A673 (cell line): ENCODE data around the gene TRIL.

Experiments
- CTCF ChIP-seq: fragments of 300-800, 200-600 bp; sonication (generic); conservative IDR thresholded peaks from 2 replicates; pipeline ENCODE4 v1.5.1; 2017; ENCODE audit warnings: low read depth, mild to moderate bottlenecking, antibody characterized with exemption, low read length, moderate library complexity, mixed read lengths
- EZH2 ChIP-seq: fragments of 200-600 bp; sonication (generic); IDR thresholded peaks from 2 replicates; pipeline ENCODE4 v1.6.1; 2017; ENCODE audit warnings: borderline replicate concordance, low read depth, mild to moderate bottlenecking, mixed read lengths, antibody characterized with exemption, low read length; ENCODE audit not compliant: poor library complexity, severe bottlenecking

- TF ChIP-seq CTCF, result 0 out of 2 replicates have a peak, but pooled peaks have one; percentile 9
- TF ChIP-seq EZH2, result no peak
Measured at GRCh38 chr7:28957751-28958234, 337 bp downstream of the TRIL start.
